ENCODE measurements around the gene IFIT3. TPM values are rescaled to one million over a fixed set of nuclear protein-coding genes. Genes with fewer than 3 reads are reported as not detected.

IFIT3 gene
- total and polyA plus RNA-seq, 2 of the 8 experiments (the other 6 are each of a cell fraction or from before 2014, with no cell fraction given) = 0.12 to 0.84 TPM

GRCh38 chr10:89351412-89351779 is 23.6 kb downstream of the IFIT3 start:
- H3K4me3 ChIP-seq (ENCODE audit: extremely low read depth in 1 of 4, insufficient read depth in 2 of 4, low read depth in 3 of 4, low read length in 4 of 4) = no peak overlapping the region
- H2BK5ac ChIP-seq (ENCODE audit: low read depth, low read length) = no peak overlapping the region
- peaks cover 5 to 22% (median 19%) of the 10 kb centered on the region in 4 experiments; a peak in 6 of 7 replicates for H3K4me1 ChIP-seq (replicated peaks in 1 of 4; ENCODE audit: control insufficient read depth in 3 of 4, insufficient read depth in 4 of 4, low read length in 3 of 4)
- no peak overlapping the region for H4K91ac ChIP-seq (replicated peaks; ENCODE audit: insufficient read length, low read length)
- H3K79me1 ChIP-seq (ENCODE audit: low read depth, low read length) = no peaks in the 10 kb centered on the region
- H3K36me3 ChIP-seq (ENCODE audit: control insufficient read depth in 2 of 4, insufficient read depth in 4 of 4, low read length in 3 of 4) = no peaks in the 10 kb centered on the region
- H2BK120ac ChIP-seq (replicated peaks; ENCODE audit: low read depth, low read length) = no peak overlapping the region
- H3K27ac ChIP-seq (ENCODE audit: low read depth, low read length) = no peak overlapping the region
- no peaks in the 10 kb centered on the region for H3K79me2 ChIP-seq (ENCODE audit: control insufficient read depth in 1 of 2, insufficient read depth in 2 of 2, low read length in 2 of 2)
- no peak overlapping the region for H2BK20ac ChIP-seq (ENCODE audit: low read length)
- WGBS, 2 experiments (ENCODE audit: extremely low coverage in 1 of 2, insufficient coverage in 1 of 2, insufficient read length in 1 of 2, insufficient replicate concordance in 2 of 2, low coverage in 1 of 2, low lambda C conversion rate in 2 of 2, missing lambda C conversion rate in 1 of 2) = 58% methylated on average over 1 of the region's 1 CpG; no CpG with 5 or more reads in 1 of the 2 experiments
- H3K14ac ChIP-seq (ENCODE audit: insufficient read length) = no peak overlapping the region
- H2BK12ac ChIP-seq (ENCODE audit: low read depth, low read length) = no peak overlapping the region; the same call in 1 of the 2 replicates
- FAIRE-seq (no peak), DNase-seq (ENCODE audit: low read depth in 1 of 2, low spot score in 2 of 2) (no peak)
- no peak overlapping the region for H3K4ac ChIP-seq (replicated peaks; ENCODE audit: insufficient read length, low read depth, low read length)
- no peak overlapping the region for H3K56ac ChIP-seq (replicated peaks; ENCODE audit: insufficient read length, low read depth, low read length)
- no peak overlapping the region for H4K5ac ChIP-seq (ENCODE audit: insufficient read length, low read depth, low read length)
- no peak overlapping the region for H3K9ac ChIP-seq (replicated peaks in 1 of 4; ENCODE audit: extremely low read depth in 1 of 4, low read depth in 3 of 4, low read length in 3 of 4)
- no peak overlapping the region for H2BK15ac ChIP-seq (ENCODE audit: low read length)
- CTCF ChIA-PET (ENCODE audit: partially characterized antibody) = interaction anchor here (1.3 to 9.3 kb wide), 3 partner anchors 13 to 21 kb away, joined by 3 to 64 read pairs (median 5); no protein-coding TSS in a partner anchor
- no peak overlapping the region for H3K18ac ChIP-seq (ENCODE audit: extremely low read depth, low read length)
- no peaks in the 10 kb centered on the region for H3K9me3 ChIP-seq (ENCODE audit: insufficient read depth in 2 of 2, low read depth in 1 of 2, low read length in 1 of 2)
- H4K20me1 ChIP-seq (replicated peaks in 1 of 2; ENCODE audit: control insufficient read depth in 1 of 2, insufficient read depth in 2 of 2, low read length in 2 of 2) = no peaks in the 10 kb centered on the region
- H3K23me2 ChIP-seq (ENCODE audit: low read depth, low read length) = no peaks in the 10 kb centered on the region
- H3K4me2 ChIP-seq (ENCODE audit: insufficient read depth in 1 of 2, low read depth in 2 of 2, low read length in 2 of 2) = no peak overlapping the region
- peak overlapping the region; percentile 89 for H2AFZ ChIP-seq (ENCODE audit: low read length)
- no peaks in the 10 kb centered on the region for H3K27me3 ChIP-seq (replicated peaks in 1 of 4; ENCODE audit: control insufficient read depth in 3 of 4, extremely low read depth in 1 of 4, insufficient read depth in 3 of 4, low read length in 3 of 4)
- no peak overlapping the region for H2AK5ac ChIP-seq (ENCODE audit: low read depth, low read length)
- no peak overlapping the region for H3K23ac ChIP-seq (ENCODE audit: insufficient read length)
- H4K8ac ChIP-seq (ENCODE audit: extremely low read depth, insufficient read depth, low read length) = no peak overlapping the region
- POLR2A ChIA-PET (ENCODE audit: partially characterized antibody) = no interaction called here
- no peak for TF ChIP-seq EP300 (IDR thresholded peaks at IDR 0.05; ENCODE audit: borderline replicate concordance in 1 of 2, low read depth in 2 of 2, low read length in 2 of 2)
